H9 (cell line): Measurements from ENCODE around the gene BTG4. TPM values are rescaled to one million over a fixed set of nuclear protein-coding genes. Genes with fewer than 3 reads are reported as not detected.

Experiments
- DNase-seq: peaks from one replicate; pipeline ENCODE4 v3.0.0-alpha.2; 2017
- H2AFZ ChIP-seq: one replicate; pipeline ENCODE4 v1.6.1; 2013; ENCODE audit warnings: mild to moderate bottlenecking, low read length, control low read depth, moderate library complexity
- H2AK5ac ChIP-seq: 2 replicates; pipeline ENCODE4 v1.6.1; 2013; ENCODE audit warnings: low read length, control low read depth, mixed read lengths; ENCODE audit not compliant: insufficient read length
- H2BK120ac ChIP-seq: one replicate; pipeline ENCODE4 v1.6.1; 2013; ENCODE audit warnings: low read depth, mild to moderate bottlenecking, low read length, control low read depth, inconsistent platforms; ENCODE audit not compliant: poor library complexity, severe bottlenecking
- H2BK12ac ChIP-seq: 2 replicates; pipeline ENCODE4 v1.6.1; 2013; ENCODE audit warnings: low read length, control low read depth, mixed read lengths, low read depth; ENCODE audit not compliant: insufficient read length
- H2BK15ac ChIP-seq: 2 replicates; pipeline ENCODE4 v1.6.1; 2013; ENCODE audit warnings: low read depth, low read length, control low read depth
- H2BK20ac ChIP-seq: one replicate; pipeline ENCODE4 v1.6.1; 2013; ENCODE audit warnings: low read depth, mild to moderate bottlenecking, low read length, control low read depth, inconsistent platforms; ENCODE audit not compliant: poor library complexity, severe bottlenecking
- H2BK5ac ChIP-seq: 2 replicates; pipeline ENCODE4 v1.6.1; 2013; ENCODE audit warnings: low read length, control low read depth, mixed read lengths; ENCODE audit not compliant: insufficient read length
- H3K14ac ChIP-seq: 2 replicates; pipeline ENCODE4 v1.6.1; 2013; ENCODE audit warnings: low read length, control low read depth; ENCODE audit not compliant: insufficient read depth
- H3K18ac ChIP-seq: 2 replicates; pipeline ENCODE4 v1.6.1; 2013; ENCODE audit warnings: low read depth, mild to moderate bottlenecking, mixed read lengths, low read length, control low read depth; ENCODE audit not compliant: insufficient read length
- H3K23ac ChIP-seq: 2 replicates; pipeline ENCODE4 v1.6.1; 2013; ENCODE audit warnings: low read length, control low read depth, mixed read lengths, low read depth; ENCODE audit not compliant: insufficient read length
- H3K23me2 ChIP-seq: 2 replicates; pipeline ENCODE4 v1.6.1; 2013; ENCODE audit warnings: low read depth, mild to moderate bottlenecking, mixed read lengths, low read length, control low read depth; ENCODE audit not compliant: insufficient read length, poor library complexity, severe bottlenecking
- H3K27ac ChIP-seq: 2 replicates; pipeline ENCODE4 v1.5.1; 2013; ENCODE audit warnings: low read length, control low read depth, mixed read lengths, low read depth; ENCODE audit not compliant: insufficient read length
- H3K27me3 ChIP-seq: 2 replicates; pipeline ENCODE4 v1.6.1; 2013; ENCODE audit warnings: low read length, control low read depth, inconsistent platforms; ENCODE audit not compliant: insufficient read depth
- H3K4ac ChIP-seq: 2 replicates; pipeline ENCODE4 v1.6.1; 2013; ENCODE audit warnings: low read depth, mild to moderate bottlenecking, control low read depth, inconsistent platforms, low read length, moderate library complexity
- H3K4me1 ChIP-seq: 2 replicates; pipeline ENCODE4 v1.6.1; 2013; ENCODE audit warnings: low read length, control low read depth, inconsistent platforms; ENCODE audit not compliant: insufficient read depth
- H3K4me2 ChIP-seq: 2 replicates; pipeline ENCODE4 v1.6.1; 2013; ENCODE audit warnings: low read length, control low read depth, mixed read lengths; ENCODE audit not compliant: insufficient read length, insufficient read depth
- H3K56ac ChIP-seq: 2 replicates; pipeline ENCODE4 v1.6.1; 2013; ENCODE audit warnings: low read depth, mild to moderate bottlenecking, mixed read lengths, low read length, control low read depth; ENCODE audit not compliant: insufficient read length
- H3K79me1 ChIP-seq: 2 replicates; pipeline ENCODE4 v1.6.1; 2013; ENCODE audit warnings: low read depth, mild to moderate bottlenecking, moderate library complexity, low read length, control low read depth, inconsistent platforms; ENCODE audit not compliant: insufficient read depth, poor library complexity, severe bottlenecking
- H3K79me2 ChIP-seq: 2 replicates; pipeline ENCODE4 v1.6.1; 2013; ENCODE audit warnings: low read length, control low read depth, inconsistent platforms; ENCODE audit not compliant: insufficient read depth
- H3K9ac ChIP-seq: 2 replicates; pipeline ENCODE4 v1.6.1; 2013; ENCODE audit warnings: low read length, control low read depth, mixed read lengths; ENCODE audit not compliant: insufficient read length; ENCODE audit errors: extremely low read depth
- H3K9me3 ChIP-seq: one replicate; pipeline ENCODE4 v1.6.1; 2013; ENCODE audit warnings: low read depth, low read length, inconsistent platforms; ENCODE audit not compliant: control insufficient read depth
- H3T11ph ChIP-seq: one replicate; pipeline ENCODE4 v1.6.1; 2013; ENCODE audit warnings: mild to moderate bottlenecking, low read length, control low read depth, inconsistent platforms
- H4K20me1 ChIP-seq: one replicate; pipeline ENCODE4 v1.6.1; 2013; ENCODE audit not compliant: control insufficient read depth, insufficient read length, insufficient read depth
- H4K5ac ChIP-seq: 2 replicates; pipeline ENCODE4 v1.6.1; 2013; ENCODE audit warnings: low read depth, mild to moderate bottlenecking, mixed read lengths, low read length, control low read depth; ENCODE audit not compliant: insufficient read length
- H4K8ac ChIP-seq: replicated peaks from 2 replicates; pipeline ENCODE4 v1.6.1; 2013; ENCODE audit warnings: low read length, control low read depth, mixed read lengths, low read depth; ENCODE audit not compliant: insufficient read length
- H4K91ac ChIP-seq: 2 replicates; pipeline ENCODE4 v1.6.1; 2013; ENCODE audit warnings: low read depth, mild to moderate bottlenecking, moderate library complexity, mixed read lengths, low read length, control low read depth; ENCODE audit not compliant: insufficient read length
- H3K27ac Mint-ChIP-seq, 3 experiments: 2 replicates in 2 of 3; 3 replicates in 1 of 3; pipeline ENCODE4 v1.8.0; 2020 to 2021; ENCODE audit warnings: mixed read lengths in 3 of 3, mild to moderate bottlenecking in 1 of 3, moderate library complexity in 1 of 3
- H3K27me3 Mint-ChIP-seq: 2 replicates; pipeline ENCODE4 v1.8.0; 2021; ENCODE audit warnings: low read depth, mild to moderate bottlenecking, moderate library complexity, mixed read lengths
- H3K36me3 Mint-ChIP-seq, 3 experiments: 2 replicates in 2 of 3; 3 replicates in 1 of 3; pipeline ENCODE4 v1.8.0; 2020 to 2021; ENCODE audit warnings: low read depth in 3 of 3, mixed read lengths in 3 of 3; ENCODE audit not compliant: insufficient read depth in 1 of 3
- H3K4me1 Mint-ChIP-seq, 2 experiments: 2 replicates each; pipeline ENCODE4 v1.8.0; 2020; ENCODE audit warnings: mixed read lengths in 2 of 2
- H3K4me3 Mint-ChIP-seq, 2 experiments: 2 replicates in 1 of 2; 3 replicates in 1 of 2; pipeline ENCODE4 v1.8.0; 2020 to 2021; ENCODE audit warnings: mild to moderate bottlenecking in 2 of 2, mixed read lengths in 2 of 2, moderate library complexity in 1 of 2
- H3K9me3 Mint-ChIP-seq, 2 experiments: 2 replicates in 1 of 2; 3 replicates in 1 of 2; pipeline ENCODE4 v1.8.0; 2020; ENCODE audit warnings: mild to moderate bottlenecking in 2 of 2, mixed read lengths in 2 of 2, moderate library complexity in 1 of 2
- WGBS: extraction: QIAGEN DNeasy Blood & Tissue Kit; methylation state at CpG from one replicate; pipeline ENCODE4 v1.1.7; 2013; ENCODE audit warnings: missing lambda C conversion rate, low lambda C conversion rate, mixed read lengths; ENCODE audit not compliant: insufficient read length; ENCODE audit errors: extremely low coverage; 5-methylcytosine and 5-hydroxymethylcytosine counted together
- total RNA-seq: library from RNA; stranded (reverse); gene quantifications from 2 replicates; pipeline ENCODE4 v1.2.1, GENCODE V29; 2021
- TF ChIP-seq, protein P1 (sequence below): fragments of 200-600 bp; sonication (generic); conservative IDR thresholded peaks from 3 replicates; pipeline ENCODE4 v1.8.0; 2021; ENCODE audit warnings: antibody characterized with exemption, mild to moderate bottlenecking

The BTG4 gene
- total RNA-seq, 1 experiment from 2014 or later = not detected

GRCh38 chr11:111460856-111461255 is 51.3 kb downstream of the BTG4 start:
- Histone ChIP-seq H2AFZ (no peak overlapping the region), H2BK5ac (no peak overlapping the region), H3T11ph (no peak overlapping the region), H3K9me3 (no peaks in the 10 kb centered on the region), H3K18ac (no peak overlapping the region), H4K20me1 (no peaks in the 10 kb centered on the region), H3K79me2 (no peaks in the 10 kb centered on the region), H3K79me1 (no peaks in the 10 kb centered on the region), H3K9ac (no peak overlapping the region), H3K23me2 (no peaks in the 10 kb centered on the region), H4K91ac (no peak overlapping the region), H3K23ac (no peak overlapping the region), H3K14ac (no peak overlapping the region), H2BK20ac (no peak overlapping the region), H2BK15ac (no peak overlapping the region), H3K27me3 (no peaks in the 10 kb centered on the region), H4K8ac (no peak overlapping the region), H2AK5ac (no peak overlapping the region), H2BK12ac (no peak overlapping the region), H4K5ac (no peak overlapping the region), H3K27ac (no peak overlapping the region), H3K4me2 (no peak overlapping the region), H3K4ac (no peak overlapping the region), H3K4me1 (no peaks in the 10 kb centered on the region), H2BK120ac (no peak overlapping the region), H3K56ac (no peak overlapping the region)
- Mint-ChIP-seq H3K27ac (no peak overlapping the region), H3K4me3 (no peak overlapping the region), H3K36me3 (no peaks in the 10 kb centered on the region), H3K9me3 (no peaks in the 10 kb centered on the region), H3K4me1 (0 out of 4 replicates have a peak, but pooled peaks cover 2% of the 10 kb centered on the region in 2 experiments), H3K27me3 (peaks cover 18% of the 10 kb centered on the region)
- DNase-seq = no peak
- WGBS = no CpG with 5 or more reads among the region's 5 CpGs
- TF ChIP-seq, protein P1, sequence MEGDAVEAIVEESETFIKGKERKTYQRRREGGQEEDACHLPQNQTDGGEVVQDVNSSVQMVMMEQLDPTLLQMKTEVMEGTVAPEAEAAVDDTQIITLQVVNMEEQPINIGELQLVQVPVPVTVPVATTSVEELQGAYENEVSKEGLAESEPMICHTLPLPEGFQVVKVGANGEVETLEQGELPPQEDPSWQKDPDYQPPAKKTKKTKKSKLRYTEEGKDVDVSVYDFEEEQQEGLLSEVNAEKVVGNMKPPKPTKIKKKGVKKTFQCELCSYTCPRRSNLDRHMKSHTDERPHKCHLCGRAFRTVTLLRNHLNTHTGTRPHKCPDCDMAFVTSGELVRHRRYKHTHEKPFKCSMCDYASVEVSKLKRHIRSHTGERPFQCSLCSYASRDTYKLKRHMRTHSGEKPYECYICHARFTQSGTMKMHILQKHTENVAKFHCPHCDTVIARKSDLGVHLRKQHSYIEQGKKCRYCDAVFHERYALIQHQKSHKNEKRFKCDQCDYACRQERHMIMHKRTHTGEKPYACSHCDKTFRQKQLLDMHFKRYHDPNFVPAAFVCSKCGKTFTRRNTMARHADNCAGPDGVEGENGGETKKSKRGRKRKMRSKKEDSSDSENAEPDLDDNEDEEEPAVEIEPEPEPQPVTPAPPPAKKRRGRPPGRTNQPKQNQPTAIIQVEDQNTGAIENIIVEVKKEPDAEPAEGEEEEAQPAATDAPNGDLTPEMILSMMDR = no peak
